HG02763 (cell line): ENCODE data around the gene LSR.
"Not testable (repeated sequence)": the region's sequence is repeated elsewhere in the genome, so short reads cannot be mapped to it uniquely, and the experiment has no call there.

ENCODE experiments used
- ATAC-seq: cut with Tn5 transposase; IDR thresholded peaks from one replicate; pipeline ENCODE4 v1.9.1; 2021; ENCODE audit warnings: mild to moderate bottlenecking, moderate library complexity; ENCODE audit not compliant: unreplicated experiment

The LSR gene

DNA sequence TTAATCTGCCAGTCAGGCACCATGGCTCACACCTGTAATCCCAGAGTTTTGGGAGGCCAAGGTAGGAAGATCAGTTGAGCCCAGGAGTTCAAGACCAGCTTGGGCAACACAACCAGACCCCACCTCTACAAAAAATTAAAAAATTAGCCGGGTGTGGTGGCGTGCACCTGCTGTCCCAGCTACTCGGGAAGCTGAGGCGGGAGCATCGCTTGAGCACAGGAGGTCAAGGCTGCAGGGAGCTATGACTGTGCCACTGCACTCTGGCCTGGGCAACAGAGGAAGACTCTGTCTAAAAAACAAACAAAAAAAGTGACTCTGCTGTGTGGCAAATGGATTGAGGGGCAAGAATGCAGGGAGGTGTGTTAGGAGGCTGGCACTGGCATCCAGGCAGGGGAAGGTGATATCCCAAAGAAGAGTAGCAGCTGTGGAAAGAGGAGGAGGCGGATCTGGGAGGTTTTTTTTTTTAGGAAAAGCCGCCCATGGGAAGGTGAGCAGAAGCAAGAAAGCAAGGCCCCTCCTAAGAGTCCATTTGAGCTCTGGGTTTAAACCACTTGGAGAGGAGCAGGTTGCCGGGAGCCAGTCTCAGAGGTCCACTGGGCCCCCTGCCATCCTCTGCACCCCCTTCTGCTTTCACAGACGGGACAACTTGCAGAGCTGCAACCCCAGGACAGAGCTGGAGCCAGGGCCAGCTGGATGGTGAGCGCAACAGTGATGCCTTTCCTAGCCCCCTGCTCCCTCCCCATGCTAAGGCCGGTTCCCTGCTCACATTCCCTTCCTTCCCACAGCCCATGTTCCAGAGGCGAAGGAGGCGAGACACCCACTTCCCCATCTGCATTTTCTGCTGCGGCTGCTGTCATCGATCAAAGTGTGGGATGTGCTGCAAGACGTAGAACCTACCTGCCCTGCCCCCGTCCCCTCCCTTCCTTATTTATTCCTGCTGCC, 35.6 kb downstream of the LSR start:
- ATAC-seq: no peak

- ATAC-seq: no peak
Observed at GRCh38 chr19:35285095-35285449, 36.3 kb downstream of the LSR start.

DNA sequence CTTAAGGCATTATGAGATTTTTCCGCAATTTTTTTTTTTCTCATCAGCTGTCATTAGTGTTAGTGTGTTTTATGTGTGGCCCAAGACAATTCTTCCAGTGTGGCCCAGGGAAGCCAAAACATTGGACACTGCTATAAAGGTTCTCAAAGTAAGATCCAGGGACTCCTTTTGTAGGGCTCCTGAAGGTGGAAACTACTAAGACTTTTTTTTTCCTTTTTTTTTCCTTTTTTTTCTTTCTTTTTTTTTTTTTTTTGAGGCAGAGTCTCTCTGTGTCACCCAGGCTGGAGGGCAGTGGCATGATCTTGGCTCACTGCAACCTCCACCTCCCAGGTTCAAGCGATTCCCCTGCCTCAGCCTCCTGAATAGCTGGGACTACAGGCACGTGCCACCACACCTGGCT, 36.7 kb downstream of the LSR start:
- not testable (repeated sequence) for ATAC-seq

GRCh38 chr19:35286101-35286500, 37.3 kb downstream of the LSR start:
- ATAC-seq: not testable (repeated sequence)

DNA sequence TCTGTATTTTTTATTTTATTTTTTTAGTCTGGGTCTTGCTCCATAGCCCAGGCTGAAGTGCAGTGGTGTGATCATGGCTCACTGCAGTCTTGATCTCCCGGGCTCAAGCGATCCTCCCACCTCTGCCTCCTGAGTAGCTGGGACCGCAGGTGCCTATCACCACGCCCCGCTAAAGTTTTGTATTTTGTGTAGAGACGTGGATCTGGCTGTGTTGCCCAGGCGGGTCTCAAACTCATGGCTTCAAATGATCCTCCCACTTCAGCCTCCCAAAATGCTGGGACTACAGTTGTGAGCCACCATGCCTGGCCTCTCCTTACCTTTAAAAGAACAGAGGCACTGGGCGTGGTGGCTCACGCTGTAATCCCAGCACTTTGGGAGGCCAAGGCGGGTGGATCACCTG, 38.9 kb downstream of the LSR start:
- ATAC-seq: no peak

DNA sequence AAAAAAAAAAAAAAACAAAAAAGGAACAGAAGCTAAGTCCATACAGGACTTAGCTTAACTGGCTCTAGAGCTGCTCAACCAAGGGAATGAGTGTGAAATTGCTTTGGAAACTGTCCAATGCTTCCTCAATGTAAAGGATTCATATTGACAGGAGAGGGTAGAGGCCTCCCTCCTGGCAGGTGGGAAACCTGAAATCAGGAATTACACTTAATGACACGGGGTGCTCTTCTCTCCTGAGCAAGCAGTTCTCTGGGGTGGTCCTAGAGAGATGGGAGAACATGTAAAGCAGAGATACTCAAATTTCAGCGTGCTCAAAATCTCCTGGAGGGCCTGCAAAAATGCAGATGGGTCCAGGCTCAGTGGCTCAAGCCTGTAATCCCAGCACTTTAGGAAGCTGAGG, 39.5 kb downstream of the LSR start:
- no peak for ATAC-seq

DNA sequence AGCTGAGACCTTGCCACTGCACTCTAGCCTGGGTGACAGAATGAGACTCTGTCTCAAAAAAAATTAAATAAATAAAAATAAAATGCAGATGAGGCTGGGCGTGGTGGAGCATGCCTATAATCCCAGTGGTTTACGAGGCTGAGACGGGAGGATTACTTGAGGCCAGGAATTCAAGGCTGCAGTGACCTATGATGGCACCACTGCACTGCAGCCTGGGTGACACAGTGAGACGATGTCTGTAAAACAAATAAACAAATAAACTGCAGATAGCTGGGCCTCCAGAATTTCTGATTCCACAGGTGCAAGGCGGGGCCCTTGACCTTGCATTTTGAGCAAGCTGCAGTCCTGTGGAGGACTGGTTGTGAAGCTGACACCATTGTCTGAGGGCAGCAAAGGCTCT, 40.1 kb downstream of the LSR start:
- ATAC-seq: no peak

- no peak for ATAC-seq
Observed at GRCh38 chr19:35290381-35291127, 41.8 kb downstream of the LSR start.

DNA sequence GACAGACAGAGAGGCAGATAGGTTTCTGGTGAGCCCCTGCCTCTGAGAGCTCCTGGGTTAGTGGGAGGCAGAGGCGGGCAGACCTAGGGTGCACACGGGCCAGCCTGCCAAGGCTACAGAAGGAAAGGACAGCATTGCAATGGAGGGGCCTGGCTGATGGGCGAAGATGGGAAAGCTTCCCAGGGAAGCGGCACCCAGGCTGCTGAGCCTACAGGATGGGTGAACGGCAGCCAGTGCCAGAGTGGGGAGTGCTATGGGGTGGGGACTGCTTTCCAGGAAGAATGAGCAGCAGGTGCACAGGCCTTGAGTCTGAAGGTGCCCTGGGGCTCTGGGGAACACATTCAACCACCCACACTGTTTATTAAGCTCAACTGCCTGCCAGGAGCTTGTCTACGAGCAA, 42.5 kb downstream of the LSR start:
- ATAC-seq: no peak

DNA sequence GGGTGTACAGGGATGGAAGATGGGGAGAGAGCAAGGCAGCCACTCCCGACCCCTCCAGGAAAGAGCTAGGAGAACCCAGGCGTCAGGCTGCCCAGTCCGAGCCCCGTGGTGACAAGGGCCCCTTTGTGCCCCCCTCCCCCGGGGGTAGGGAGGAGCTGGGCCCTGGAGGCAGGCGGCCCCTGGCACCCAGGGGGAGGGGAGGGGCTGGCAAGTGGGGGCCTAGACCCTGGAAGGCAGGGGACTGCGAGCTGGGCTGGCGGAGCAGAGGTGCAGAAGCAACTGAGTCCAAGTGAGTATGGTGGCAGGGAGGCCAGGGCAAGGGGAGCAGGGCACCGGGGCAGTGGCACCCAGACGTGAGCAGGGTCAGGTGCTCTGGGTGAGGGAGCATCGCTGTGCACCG, 43.1 kb downstream of the LSR start, which contains the start of gene MAG:
Gene MAG, plus strand, starts transcription at position 246 of the 400 bp plus-strand sequence. CDS start 3,248 bp downstream, outside the sequence.
- no peak for ATAC-seq

DNA sequence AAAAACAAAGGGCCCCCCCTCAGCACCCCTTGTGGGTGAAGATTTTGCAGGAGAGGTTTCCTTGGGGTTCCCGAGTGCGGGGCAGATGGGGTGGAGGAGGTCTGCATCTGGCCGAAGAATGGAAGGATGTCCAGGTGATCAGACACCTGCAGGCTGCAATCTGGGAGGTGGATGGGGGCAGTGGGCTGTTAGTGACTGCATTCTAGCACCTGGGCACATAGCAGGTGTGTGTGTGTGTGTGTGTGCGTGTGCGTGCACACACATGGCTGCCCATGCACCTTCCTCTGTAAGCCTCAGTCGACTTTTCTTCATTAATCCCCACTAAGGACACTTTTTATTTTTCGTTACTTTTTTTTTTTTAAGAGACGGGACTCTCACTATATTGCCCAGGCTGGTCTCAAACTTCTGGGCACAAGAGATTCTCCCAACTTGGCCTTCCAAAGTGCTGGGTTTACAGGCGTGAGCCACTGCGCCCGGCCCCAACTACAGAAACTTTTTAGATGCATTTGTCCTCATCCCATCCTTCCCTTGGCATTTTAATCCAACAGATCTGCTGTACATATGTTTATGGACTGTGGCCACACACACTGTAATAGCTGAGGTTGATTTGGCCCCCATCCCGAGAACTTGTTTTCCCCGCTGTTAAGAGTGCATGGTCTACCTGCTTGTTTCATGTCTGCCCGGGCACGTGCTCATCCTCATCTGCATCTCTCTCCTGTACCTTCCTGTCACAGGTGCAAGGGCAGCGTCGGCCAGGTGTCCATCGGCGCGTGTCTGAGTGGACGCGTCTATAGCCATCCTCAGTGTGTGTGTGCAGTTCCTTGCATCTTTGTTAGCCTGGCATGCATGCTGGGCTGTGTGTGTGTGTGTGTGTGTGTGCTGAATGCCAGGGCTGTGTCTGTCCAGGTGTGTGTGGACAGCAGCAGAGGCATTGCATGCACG, 43.9 kb downstream of the LSR start:
- no peak for ATAC-seq

- ATAC-seq: no peak
Observed at GRCh38 chr19:35293363-35293739, 44.5 kb downstream of the LSR start.

DNA sequence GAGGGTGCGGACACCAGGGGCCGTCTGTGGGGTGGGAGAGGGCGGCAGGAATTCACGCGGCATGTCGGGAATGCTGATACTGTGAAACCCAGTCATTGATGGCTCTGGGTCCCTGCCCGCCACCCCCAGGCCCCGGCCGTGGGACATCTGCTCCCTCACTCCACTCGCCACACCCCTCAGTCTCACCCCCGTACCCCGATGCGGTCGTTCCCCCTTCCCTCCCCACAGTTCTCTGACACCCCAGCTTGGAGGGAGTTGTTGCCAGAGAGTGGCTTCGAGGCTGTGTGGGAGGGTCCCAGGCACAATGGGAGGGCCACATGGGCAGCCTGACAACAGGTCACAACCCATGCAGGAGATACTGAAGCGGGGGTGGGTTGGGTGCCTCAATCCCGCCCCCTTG, 45.0 kb downstream of the LSR start:
- ATAC-seq: no peak

- ATAC-seq: no peak
Observed at GRCh38 chr19:35294328-35294727, 45.5 kb downstream of the LSR start.

DNA sequence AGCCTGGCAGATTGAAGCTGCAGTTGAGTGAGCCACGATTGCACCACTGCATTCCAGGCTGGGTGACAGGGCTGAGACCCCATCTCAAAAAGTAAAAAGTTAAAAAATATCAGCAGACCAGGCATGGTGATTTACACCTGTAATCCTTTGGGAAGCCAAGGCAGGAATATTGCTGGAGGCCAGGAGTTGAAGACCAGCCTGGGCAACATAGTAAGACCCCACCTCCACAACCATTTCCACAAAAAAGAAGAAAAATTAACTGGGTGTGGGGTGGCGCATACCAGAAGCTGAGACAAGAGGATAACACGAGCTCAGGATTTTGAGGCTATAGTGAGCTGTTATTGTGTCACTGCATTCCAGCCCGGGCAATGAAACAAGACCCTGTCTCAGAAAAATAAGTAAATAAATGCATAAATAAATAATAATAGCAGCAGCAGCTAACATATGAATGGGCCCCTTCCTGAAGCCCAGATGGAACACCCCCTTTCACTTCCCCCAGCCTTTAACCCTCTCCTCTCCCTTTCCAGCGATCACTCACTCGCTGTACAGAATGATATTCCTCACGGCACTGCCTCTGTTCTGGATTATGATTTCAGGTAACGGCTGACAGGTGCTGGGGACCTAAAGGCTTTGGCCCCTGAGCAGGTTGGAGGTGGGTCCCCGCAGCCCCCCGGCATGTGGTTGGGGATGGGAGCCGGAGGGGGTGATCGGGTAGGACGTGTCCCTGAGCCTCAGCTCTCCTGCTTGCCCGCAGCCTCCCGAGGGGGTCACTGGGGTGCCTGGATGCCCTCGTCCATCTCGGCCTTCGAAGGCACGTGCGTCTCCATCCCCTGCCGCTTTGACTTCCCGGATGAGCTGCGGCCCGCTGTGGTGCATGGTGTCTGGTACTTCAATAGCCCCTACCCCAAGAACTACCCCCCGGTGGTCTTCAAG, 46.3 kb downstream of the LSR start:
- no peak for ATAC-seq

- peak; percentile 30 for ATAC-seq
Observed at GRCh38 chr19:35295792-35296462, 47.1 kb downstream of the LSR start.

DNA sequence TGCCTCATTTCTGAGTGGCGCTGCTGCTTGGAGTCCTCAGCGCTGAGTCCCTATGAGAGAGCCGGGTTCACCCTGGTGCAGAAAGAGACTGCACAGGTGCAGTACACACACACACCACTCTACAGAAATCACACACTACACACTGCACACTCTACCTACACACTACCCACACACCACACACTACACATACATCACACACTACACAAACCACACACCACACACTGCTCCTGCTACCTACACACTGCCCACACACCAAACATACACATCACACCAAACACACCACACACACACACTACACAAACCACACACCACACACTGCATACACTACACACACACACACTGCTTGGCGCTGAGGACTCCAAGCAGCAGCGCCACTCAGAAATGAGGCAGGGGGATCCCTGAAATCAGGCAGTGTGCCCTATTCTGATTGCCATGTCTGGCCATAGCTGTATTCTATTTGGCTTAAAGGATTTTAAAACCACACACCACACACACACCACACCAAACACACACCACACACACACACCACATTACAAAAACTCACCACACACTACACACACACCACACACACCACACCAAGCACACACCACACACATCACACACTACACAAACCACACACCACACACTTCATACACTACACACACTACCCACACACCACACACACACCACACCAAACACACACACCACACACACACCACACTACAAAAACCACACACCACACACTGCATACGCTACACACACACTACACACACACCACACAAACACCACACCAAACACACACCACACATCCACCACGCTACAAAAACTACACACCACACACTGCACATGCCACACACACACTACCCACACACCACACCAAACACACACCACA, 48.1 kb downstream of the LSR start:
- no peak for ATAC-seq

- no peak for ATAC-seq
Observed at GRCh38 chr19:35297515-35297848, 48.7 kb downstream of the LSR start.

GRCh38 chr19:35297922-35298321, 49.1 kb downstream of the LSR start:
- ATAC-seq: no peak
